Raji (cell line): Measurements from ENCODE around the gene SPATA18.

Source experiments
- POLR2A ChIP-seq: IDR thresholded peaks from 2 replicates; pipeline ENCODE4 v1.6.1; 2011; ENCODE audit warnings: low read depth, low read length, control low read depth; ENCODE audit not compliant: insufficient read depth

Gene SPATA18

DNA sequence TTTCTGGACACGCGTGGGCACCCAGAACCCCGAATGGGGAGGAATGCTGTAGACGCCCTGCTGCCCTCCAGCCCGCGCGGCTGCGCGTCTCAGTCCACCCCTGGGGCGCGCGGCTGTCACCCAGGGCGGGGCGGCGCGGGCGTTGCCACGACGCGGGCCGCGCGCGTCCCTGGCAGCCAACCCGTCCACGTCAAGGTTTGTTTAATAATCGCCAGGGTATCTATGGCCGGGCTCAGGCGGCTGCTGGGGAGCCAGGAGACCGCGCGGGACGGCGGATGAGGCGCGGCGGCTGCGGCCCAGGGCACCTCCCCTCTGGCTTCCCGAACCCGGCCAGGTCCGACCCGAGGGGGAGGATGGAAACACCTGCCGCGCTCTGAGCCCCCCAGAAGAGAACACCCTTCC is at the start of gene SPATA18:
Gene SPATA18, plus strand, starts transcription at position 92 of the 402 bp plus-strand sequence. CDS start 401 bp downstream, outside the sequence.
- TF ChIP-seq POLR2A = no peak

GRCh38 chr4:52001616-52002015 is 49.5 kb upstream of the SPATA18 start:
- TF ChIP-seq POLR2A = no peak

DNA sequence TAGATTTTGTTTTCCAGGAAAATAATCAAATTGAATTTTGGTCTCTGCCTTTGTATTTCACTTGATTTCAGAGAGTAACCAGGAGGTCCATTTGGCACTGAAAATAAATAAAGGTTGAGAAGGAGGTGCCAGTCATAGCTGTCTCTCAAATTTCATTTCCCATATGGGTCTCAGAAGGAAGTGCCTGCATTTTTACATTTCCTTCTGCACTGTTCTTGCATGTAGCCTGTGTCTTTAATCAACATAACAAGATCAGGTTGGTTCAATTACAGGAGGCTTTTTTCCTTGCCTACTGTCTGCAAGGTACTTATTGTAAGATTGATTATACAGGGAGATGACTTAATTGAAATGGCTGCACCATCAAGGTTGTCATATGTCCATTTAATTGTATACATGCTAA is 46.7 kb upstream of the SPATA18 start:
- no peak for TF ChIP-seq POLR2A

GRCh38 chr4:52005604-52006273 is 45.4 kb upstream of the SPATA18 start:
- no peak for TF ChIP-seq POLR2A

DNA sequence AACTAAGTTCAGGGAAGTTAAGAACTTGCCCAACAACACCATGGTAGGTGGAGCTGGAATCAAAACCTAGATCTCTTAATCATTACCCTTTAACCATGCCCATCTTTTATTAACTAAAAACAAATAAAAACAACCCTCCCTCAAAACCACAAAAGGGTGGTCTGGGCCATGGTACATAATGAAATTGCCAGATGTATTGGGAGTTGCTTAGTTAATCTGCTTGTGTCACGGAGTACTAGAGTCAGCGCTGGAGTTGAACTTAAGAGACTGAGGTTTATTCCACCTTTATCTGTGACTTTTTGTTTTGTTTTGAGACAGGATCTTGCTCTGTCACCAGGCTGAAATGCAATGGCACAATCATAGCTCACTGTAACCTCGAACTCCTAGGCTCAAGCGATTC is 44.2 kb upstream of the SPATA18 start:
- TF ChIP-seq POLR2A = no peak

DNA sequence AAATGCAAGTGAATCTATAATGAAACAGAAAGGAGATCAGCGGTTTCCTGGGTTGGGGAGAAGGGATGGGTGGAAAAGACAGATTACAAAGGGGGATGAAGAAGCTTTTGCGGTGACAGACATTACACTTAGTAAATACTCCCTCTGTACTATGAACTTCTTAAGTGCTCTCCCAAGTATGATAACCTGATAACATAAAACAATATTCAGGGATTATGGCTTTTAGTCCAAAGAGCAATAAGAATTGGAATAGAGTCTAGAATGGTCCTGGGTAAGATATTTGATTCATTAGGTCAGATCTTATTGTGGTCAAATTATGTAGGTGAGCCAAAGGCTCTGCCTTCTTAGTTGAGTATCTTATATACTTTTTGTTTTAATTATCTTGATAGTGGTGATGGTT is 40.1 kb upstream of the SPATA18 start:
- no peak for TF ChIP-seq POLR2A

- no peak for TF ChIP-seq POLR2A
These were observed 38.5 kb upstream of the SPATA18 start for GRCh38 chr4:52012651-52013050.

GRCh38 chr4:52014903-52015302 is 36.2 kb upstream of the SPATA18 start:
- no peak for TF ChIP-seq POLR2A

GRCh38 chr4:52015366-52015765 is 35.7 kb upstream of the SPATA18 start:
- no peak for TF ChIP-seq POLR2A

- TF ChIP-seq POLR2A = no peak
These were observed 34.1 kb upstream of the SPATA18 start for GRCh38 chr4:52016981-52017380.

DNA sequence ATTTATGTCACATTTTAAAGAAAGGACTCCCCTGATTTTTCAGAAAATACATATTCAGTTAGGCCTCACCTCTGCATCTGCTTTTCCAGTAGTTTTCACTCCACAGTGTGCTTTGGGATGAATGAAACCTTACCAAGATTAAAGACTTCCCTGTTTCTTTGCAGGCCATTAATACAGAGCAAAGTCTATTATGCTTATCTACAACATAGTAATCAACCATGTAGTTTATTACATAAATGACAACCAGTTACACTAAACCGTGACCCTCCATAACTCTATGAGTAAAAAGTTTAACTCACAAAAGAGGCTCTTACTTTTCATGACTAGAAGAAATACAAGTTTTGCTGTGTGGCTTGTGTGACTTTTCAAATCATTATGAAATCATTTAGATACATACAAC is 33.3 kb upstream of the SPATA18 start:
- TF ChIP-seq POLR2A = no peak

DNA sequence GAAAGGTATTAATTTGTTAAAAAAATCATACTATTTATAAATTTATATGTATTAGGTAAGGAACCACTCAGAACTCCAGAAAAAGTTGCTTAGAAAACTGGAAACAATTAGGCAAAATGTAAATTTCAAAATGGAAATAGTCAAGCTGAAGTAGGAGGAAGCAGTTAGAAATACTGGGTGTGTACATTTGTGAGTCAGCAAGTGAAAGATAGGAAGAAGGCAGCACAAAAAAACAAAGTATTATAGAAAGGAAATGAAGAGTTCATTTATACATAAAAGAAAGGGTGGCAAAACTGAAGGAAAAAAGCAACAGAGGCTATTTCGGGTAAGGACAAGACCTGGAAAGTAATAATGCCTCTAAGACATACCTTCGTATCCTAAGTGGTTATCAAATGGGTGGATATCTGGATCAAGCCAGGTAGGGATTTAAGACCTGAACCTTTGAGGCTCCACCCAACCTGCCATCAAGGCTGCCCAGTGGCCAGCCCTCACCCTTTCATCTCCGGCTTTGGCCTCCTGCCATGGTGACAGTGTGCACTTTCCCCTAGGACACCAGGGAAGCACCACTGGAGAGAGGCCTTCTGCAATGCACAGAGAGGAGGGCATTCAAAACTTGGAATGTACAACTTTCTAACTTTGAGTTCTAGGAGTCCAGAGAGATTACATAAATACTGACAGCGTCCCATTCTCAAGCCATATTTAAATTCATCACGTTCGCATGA is 31.0 kb upstream of the SPATA18 start, which contains the start of gene LRRC66:
Gene LRRC66, minus strand, starts transcription at position 428 of the 722 bp plus-strand sequence. CDS start 2,750 bp downstream, outside the sequence.
- no peak for TF ChIP-seq POLR2A

DNA sequence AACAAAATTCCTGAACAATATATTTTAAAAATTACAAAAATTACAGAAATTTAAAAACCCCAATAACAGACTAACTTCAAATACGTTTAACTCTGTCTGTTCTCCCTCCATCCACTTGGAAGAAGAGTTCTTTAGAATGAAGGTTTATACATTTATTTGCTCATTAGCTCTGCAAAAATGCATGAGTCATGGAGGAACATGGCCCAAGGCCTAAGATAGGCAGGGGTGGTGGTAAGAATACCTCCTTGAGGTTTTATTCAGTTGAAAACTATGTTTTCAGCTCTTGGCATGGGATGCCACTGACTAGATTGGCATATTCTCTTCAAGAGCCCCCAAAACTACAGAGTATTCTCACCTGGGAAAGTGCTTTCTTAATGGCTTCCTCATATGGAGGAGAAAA is 22.1 kb upstream of the SPATA18 start:
- no peak for TF ChIP-seq POLR2A

DNA sequence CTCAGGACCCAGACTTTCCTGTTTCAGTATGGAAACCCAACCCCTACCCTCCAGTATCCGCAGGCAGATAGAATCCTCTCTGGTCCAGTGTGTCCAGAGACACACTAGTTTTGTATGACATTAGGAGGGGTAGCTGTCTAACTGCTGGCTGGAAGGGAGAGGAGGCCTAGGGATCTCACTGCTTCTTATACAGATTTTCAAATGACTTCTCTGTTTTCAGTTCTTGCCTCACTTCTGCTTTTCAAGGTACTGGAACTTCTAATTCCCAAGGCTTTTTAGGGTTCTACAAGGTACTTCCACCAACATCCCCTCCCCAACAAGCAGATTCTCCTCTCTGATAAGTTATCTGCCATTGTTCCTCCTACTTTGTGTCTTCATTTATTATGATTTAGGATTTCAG is 19.1 kb upstream of the SPATA18 start:
- TF ChIP-seq POLR2A = no peak

DNA sequence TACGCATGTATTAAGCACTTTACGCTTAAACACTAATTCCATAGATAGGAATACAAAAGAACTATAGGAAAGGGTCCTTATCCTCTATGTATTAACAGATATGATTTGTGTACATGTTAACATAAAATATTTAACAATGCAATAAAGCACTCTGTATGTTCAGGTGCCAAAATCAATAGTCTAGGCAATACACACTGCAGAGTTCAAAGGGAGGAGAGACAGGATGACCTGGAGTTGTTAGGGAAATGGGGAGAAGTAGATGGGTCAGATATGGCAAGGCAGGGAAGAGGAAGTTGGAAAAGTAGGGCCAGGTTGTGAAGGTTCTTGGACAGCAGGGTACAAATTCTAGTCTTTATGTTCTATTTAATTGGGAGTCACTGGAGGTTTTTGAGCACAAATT is 15.9 kb upstream of the SPATA18 start:
- TF ChIP-seq POLR2A = no peak

- no peak for TF ChIP-seq POLR2A
These were observed 14.1 kb upstream of the SPATA18 start for GRCh38 chr4:52036886-52037530.
